ENCODE data around the gene TARP.

GRCh38 chr7:38306914-38307313, 33.5 kb upstream of the TARP start:
- TF ChIP-seq ZBTB7A (tag by site-specific recombination; IDR thresholded peaks at IDR 0.05; ENCODE audit: low read depth) (no peak), KLF9 (tag by site-specific recombination; IDR thresholded peaks at IDR 0.05; ENCODE audit: low read depth) (no peak), CTCF (tag by site-specific recombination; IDR thresholded peaks at IDR 0.05) (no peak), ZBTB11 (tag by site-specific recombination; conservative IDR thresholded peaks at IDR 0.05; ENCODE audit: low read depth) (no peak), ZNF10 (tag by site-specific recombination; IDR thresholded peaks at IDR 0.05) (no peak), ZFP41 (tag by site-specific recombination; IDR thresholded peaks at IDR 0.05; ENCODE audit: borderline replicate concordance) (no peak), YY1 (tag by site-specific recombination; IDR thresholded peaks at IDR 0.05) (no peak), ZNF354C (tag by site-specific recombination; IDR thresholded peaks at IDR 0.05; ENCODE audit: borderline replicate concordance, low read depth) (no peak), ZNF157 (tag by site-specific recombination; IDR thresholded peaks at IDR 0.05) (no peak), ZXDB (tag by site-specific recombination; IDR thresholded peaks at IDR 0.05) (no peak), KLF17 (tag by site-specific recombination; IDR thresholded peaks at IDR 0.05) (no peak)
